ENCODE data around the gene GNB1.

The GNB1 gene

DNA sequence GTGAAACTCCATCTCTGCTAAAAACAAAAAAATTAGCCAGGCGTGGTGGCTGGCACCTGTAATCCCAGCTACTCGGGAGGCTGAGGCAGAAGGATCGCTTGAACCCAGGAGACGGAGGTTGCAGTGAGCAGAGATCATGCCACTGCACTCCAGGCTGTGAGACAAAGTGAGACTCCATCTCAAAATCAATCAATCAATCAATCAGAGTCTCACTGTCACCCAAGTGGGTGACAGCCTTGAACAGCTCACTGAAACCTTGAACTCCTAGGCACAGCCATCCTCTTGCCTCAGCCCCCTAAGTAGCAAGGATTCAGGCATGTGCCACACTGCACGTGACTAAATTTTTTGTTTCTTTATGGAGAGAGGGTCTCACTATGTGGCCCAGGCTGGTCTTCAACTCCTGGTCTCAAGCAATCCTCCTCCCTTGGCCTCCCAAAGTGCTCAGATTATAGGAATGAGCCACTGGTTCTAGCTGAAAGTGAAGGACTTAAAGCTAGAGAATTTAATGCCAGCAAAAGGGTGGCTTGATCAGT, 44.4 kb downstream of the GNB1 start:
- no peak for FAIRE-seq
- TF ChIP-seq, protein P1, sequence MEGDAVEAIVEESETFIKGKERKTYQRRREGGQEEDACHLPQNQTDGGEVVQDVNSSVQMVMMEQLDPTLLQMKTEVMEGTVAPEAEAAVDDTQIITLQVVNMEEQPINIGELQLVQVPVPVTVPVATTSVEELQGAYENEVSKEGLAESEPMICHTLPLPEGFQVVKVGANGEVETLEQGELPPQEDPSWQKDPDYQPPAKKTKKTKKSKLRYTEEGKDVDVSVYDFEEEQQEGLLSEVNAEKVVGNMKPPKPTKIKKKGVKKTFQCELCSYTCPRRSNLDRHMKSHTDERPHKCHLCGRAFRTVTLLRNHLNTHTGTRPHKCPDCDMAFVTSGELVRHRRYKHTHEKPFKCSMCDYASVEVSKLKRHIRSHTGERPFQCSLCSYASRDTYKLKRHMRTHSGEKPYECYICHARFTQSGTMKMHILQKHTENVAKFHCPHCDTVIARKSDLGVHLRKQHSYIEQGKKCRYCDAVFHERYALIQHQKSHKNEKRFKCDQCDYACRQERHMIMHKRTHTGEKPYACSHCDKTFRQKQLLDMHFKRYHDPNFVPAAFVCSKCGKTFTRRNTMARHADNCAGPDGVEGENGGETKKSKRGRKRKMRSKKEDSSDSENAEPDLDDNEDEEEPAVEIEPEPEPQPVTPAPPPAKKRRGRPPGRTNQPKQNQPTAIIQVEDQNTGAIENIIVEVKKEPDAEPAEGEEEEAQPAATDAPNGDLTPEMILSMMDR (IDR thresholded peaks at IDR 0.05; ENCODE audit: insufficient read depth, missing control alignments): no peak
- DNase-seq (ENCODE audit: insufficient read length, low spot score): no peak

DNA sequence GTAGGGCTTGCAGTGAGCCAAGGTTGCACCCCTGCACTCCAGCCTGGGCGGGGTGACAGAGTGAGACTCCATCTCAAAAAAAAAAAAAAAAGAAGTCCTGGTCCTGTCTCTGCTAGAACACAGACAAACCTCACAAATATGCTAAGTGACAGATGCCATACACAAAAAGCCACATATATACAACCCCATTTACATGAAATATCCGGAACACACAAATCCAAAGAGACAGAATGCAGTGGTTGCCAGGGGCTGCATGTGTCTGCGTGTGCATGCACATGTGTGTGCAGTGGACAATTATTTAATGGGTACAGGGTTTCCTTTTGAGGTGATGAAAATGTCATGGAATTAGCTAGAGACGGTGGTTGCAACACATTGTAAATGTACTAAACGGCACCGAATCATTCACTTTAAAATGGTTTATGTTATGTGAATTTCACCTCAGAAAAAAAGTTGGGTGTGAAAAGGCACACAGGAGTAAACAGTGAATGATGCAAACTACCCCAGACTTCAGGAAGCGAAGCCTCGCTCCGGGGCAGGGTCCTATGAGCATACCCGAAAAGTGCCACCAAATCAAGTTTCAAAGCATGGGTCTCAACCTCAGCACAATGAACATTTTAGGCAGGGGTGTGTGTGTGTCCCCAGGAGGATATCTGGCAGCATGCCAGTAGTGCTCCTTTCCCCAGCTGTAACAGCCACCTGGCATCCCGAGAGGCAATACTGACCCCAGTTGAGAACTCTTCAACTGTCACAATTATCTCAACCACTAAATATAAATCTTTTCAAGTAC, 48.3 kb downstream of the GNB1 start:
- TF ChIP-seq, protein P1 (IDR thresholded peaks at IDR 0.05; ENCODE audit: insufficient read depth, missing control alignments): no peak
- FAIRE-seq (no peak), DNase-seq (ENCODE audit: insufficient read length, low spot score) (no peak)

DNA sequence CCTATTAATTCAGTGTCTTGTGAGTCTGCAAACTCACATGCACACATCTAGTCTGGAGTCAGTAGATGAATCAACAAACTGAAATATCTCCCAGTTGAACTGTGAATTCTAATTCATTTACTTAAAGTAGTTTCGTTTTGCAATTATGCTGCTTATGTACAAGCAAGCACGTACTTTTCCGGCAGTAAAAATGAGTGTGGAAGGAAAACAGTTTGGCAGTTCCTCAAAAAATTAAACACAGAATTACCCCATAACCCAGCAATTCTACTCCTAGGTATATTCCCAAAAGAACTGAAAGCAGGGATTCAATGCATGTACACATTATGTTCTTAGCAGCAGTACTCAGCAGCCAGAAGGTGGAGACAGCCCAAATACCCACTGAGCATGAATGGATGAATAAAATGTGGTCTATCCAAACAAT, 49.3 kb downstream of the GNB1 start:
- TF ChIP-seq, protein P1 (IDR thresholded peaks at IDR 0.05; ENCODE audit: insufficient read depth, missing control alignments): peak; percentile 36
- FAIRE-seq: no peak
- DNase-seq (ENCODE audit: insufficient read length, low spot score): no peak

DNA sequence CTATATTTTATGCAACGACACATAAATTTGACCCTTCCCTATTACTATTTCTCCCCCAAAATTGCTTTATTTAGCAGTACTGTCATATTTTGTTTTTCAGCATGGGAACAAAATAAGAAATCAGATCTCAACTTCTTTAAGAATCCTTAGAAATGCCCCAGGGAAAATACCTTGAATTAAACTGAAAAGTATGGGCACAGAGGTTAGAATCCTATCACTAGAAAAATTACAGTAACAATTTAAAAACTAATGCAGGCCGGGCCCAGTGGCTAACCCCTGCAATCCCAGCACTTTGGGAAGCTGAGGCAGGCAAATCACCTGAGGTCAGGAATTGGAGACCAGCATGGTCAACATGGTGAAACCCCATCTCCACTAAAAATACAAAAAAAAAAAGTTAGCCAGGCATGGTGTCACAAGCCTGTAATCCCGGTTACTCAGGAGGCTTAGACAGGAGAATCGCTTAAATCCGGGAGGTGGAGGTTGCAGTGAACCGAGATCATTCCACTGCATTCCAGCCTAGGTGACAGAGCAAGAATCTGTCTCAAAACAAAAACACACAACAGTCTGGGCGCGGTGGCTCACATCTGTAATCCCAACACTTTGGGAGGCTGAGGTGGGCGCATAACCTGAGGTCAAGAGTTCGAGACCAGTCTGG, 51.4 kb downstream of the GNB1 start:
- TF ChIP-seq, protein P1 (IDR thresholded peaks at IDR 0.05; ENCODE audit: insufficient read depth, missing control alignments): no peak
- DNase-seq (ENCODE audit: insufficient read length, low spot score) (no peak), FAIRE-seq (no peak)

DNA sequence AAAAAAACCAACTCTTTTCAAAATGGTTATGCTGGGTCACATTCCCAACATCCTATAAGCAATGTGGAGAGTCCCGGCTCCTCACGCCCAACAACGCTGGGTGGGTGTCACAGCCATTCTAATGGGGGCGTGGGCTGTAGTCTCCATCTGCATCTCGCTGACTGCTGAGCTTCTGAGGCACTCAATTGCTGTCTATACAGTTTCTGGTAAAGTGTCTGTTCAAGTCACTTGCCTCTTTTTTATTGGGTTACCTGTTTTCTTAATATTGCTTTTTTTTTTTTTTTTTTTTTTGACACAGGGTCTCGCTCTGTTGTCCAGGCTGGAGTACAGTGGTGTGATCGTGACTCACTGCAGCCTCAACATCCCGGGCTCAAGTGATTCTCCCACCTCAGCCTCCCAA, 54.8 kb downstream of the GNB1 start:
- no peak for FAIRE-seq
- no peak for DNase-seq (ENCODE audit: insufficient read length, low spot score)
- TF ChIP-seq, protein P1 (IDR thresholded peaks at IDR 0.05; ENCODE audit: insufficient read depth, missing control alignments): no peak

DNA sequence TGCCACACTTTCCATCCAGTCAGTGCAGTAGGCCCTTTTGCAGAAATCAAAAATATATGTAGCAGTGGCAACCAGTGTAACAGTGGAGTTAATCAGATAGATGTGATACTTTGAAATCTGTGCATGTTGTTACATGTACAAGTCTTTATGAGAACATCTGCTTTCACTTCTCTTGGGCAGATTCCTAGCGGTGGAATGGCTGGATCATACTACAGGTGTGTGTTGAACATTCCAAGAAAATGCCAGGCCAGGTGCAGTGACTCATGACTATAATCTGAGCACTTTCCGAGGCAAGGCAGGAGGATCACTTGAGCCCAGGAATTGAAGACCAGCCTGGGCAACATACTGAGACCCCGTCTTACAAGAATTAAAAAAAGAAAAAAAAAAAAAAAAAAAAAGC, 55.3 kb downstream of the GNB1 start:
- no peak for FAIRE-seq
- TF ChIP-seq, protein P1 (IDR thresholded peaks at IDR 0.05; ENCODE audit: insufficient read depth, missing control alignments): no peak
- DNase-seq (ENCODE audit: insufficient read length, low spot score): no peak

DNA sequence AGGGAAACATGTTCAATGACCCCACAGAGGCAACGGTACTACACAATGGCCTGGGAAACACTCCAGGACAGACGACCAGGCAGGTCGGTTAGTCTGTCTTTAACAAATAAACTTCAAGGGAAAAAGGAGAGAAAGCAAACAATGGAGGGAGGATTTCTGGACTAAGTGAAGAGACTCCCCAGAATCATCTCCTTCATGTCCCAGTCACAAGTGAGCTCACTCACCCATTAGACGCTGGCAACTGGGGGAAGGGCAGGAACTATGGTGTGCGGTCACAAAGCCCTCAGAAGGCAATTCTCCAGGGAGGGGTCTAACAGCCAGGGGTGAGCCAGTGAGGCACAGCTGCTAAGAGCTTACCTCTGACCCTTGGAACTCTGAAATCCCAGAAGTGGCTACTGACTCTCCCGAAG, 57.0 kb downstream of the GNB1 start:
- FAIRE-seq (no peak), DNase-seq (ENCODE audit: insufficient read length, low spot score) (no peak)
- TF ChIP-seq, protein P1 (IDR thresholded peaks at IDR 0.05; ENCODE audit: insufficient read depth, missing control alignments): no peak
